SK-N-SH (cell line): ENCODE measurements around the gene FSD1. TPM values are rescaled to one million over a fixed set of nuclear protein-coding genes. Genes with fewer than 3 reads are reported as not detected.
A peak's percentile ranks its signal among the peaks of the same experiment; 100 is the strongest.

Source experiments
- CTCF ChIA-PET: fragments of 300-600, 350-600 bp; formaldehyde crosslinking; extraction: SDS; loops from one replicate; lab custom pipeline; 2021; lab: Yijun Ruan, JAX
- POLR2A ChIA-PET: fragments of 350-600 bp; sonication (Branson Sonifier 250); formaldehyde crosslinking; extraction: SDS; loops from one replicate; lab custom pipeline; 2020; ENCODE audit warnings: antibody characterized with exemption, inconsistent platforms; lab: Yijun Ruan, JAX
- DNase-seq: peaks from one replicate; pipeline ENCODE4 v3.0.0; 2012
- H2AFZ ChIP-seq: fragments of 200-600 bp; sonication (generic); 2 replicates; pipeline ENCODE4 v1.8.1; 2016; ENCODE audit warnings: antibody characterized with exemption, mild to moderate bottlenecking, low read depth
- H3F3A ChIP-seq: fragments of 200-600 bp; sonication (generic); replicated peaks from 2 replicates; pipeline ENCODE3; 2016; ENCODE audit warnings: antibody characterized with exemption, mild to moderate bottlenecking; ENCODE audit not compliant: insufficient read depth
- H3K27ac ChIP-seq, 2 experiments: fragments of 200-500 bp in 1 of 2; fragments of 200-600 bp in 1 of 2; sonication (Bioruptor generic) in 1 of 2; sonication (generic), shearing (Covaris generic) in 1 of 2; 2 replicates each; pipeline versions ENCODE4 v1.5.1 to v1.6.1; 2014 to 2016; ENCODE audit warnings: low read depth in 2 of 2, inconsistent platforms in 1 of 2, low read length in 1 of 2, mild to moderate bottlenecking in 1 of 2, mixed read lengths in 1 of 2
- H3K27me3 ChIP-seq: fragments of 200-600 bp; sonication (generic), shearing (Covaris generic); 2 replicates; pipeline ENCODE4 v1.6.1; 2016; ENCODE audit warnings: mixed run types; ENCODE audit not compliant: insufficient read depth
- H3K36me3 ChIP-seq, 2 experiments: fragments of 200-500 bp in 1 of 2; fragments of 200-600 bp in 1 of 2; sonication (Bioruptor generic) in 1 of 2; sonication (generic) in 1 of 2; replicated peaks in 1 of 2; 2 replicates each; pipeline versions ENCODE3 to v1.5.1; 2014 to 2016; ENCODE audit warnings: low read length in 1 of 2, mild to moderate bottlenecking in 1 of 2; ENCODE audit not compliant: insufficient read depth in 2 of 2, control insufficient read depth in 1 of 2
- H3K4me1 ChIP-seq, 2 experiments: fragments of 200-500 bp in 1 of 2; fragments of 200-600 bp in 1 of 2; sonication (Bioruptor generic) in 1 of 2; sonication (generic), shearing (Covaris generic) in 1 of 2; 2 replicates each; pipeline versions ENCODE4 v1.5.1 to v1.6.1; 2014 to 2016; ENCODE audit warnings: low read depth in 1 of 2, low read length in 1 of 2, mixed run types in 1 of 2; ENCODE audit not compliant: insufficient read depth in 2 of 2, control insufficient read depth in 1 of 2
- H3K4me2 ChIP-seq: fragments of 200-600 bp; sonication (generic), shearing (Covaris generic); 2 replicates; pipeline ENCODE4 v1.6.1; 2017; ENCODE audit warnings: mixed run types
- H3K4me3 ChIP-seq, 2 experiments: fragments of 200-500 bp in 1 of 2; fragments of 200-600 bp in 1 of 2; sonication (Bioruptor generic) in 1 of 2; sonication (generic), shearing (Covaris generic) in 1 of 2; 2 replicates each; pipeline versions ENCODE4 v1.5.1 to v1.8.1; 2014 to 2016; ENCODE audit warnings: low read depth in 2 of 2, inconsistent platforms in 1 of 2, low read length in 1 of 2, mild to moderate bottlenecking in 1 of 2, mixed read lengths in 1 of 2, moderate library complexity in 1 of 2
- H3K79me2 ChIP-seq: fragments of 200-600 bp; sonication (generic); 2 replicates; pipeline ENCODE4 v1.8.1; 2017; ENCODE audit warnings: mild to moderate bottlenecking; ENCODE audit not compliant: insufficient read depth
- H3K9ac ChIP-seq: fragments of 200-600 bp; sonication (generic); 2 replicates; pipeline ENCODE4 v1.6.1; 2017; ENCODE audit warnings: mixed run types
- H3K9me2 ChIP-seq: fragments of 200-600 bp; sonication (generic); 2 replicates; pipeline ENCODE4 v1.6.1; 2017; ENCODE audit warnings: mixed run types
- H3K9me3 ChIP-seq: fragments of 200-600 bp; sonication (generic); 2 replicates; pipeline ENCODE4 v1.6.1; 2017; ENCODE audit warnings: mixed run types, mild to moderate bottlenecking, moderate library complexity
- H4K20me1 ChIP-seq: fragments of 200-600 bp; sonication (generic); 2 replicates; pipeline ENCODE4 v1.6.1; 2017; ENCODE audit warnings: mild to moderate bottlenecking, mixed run types; ENCODE audit not compliant: insufficient read depth
- CTCF ChIP-seq: fragments of 200-600 bp; sonication (generic); IDR thresholded peaks from 2 replicates; pipeline ENCODE4 v1.6.1; 2017; ENCODE audit warnings: antibody characterized with exemption, mild to moderate bottlenecking, moderate library complexity
- ELF1 ChIP-seq: IDR thresholded peaks from 2 replicates; pipeline ENCODE4 v1.4.0; 2012
- EZH2phosphoT487 ChIP-seq: fragments of 200-600 bp; sonication (generic); IDR thresholded peaks from 2 replicates; pipeline ENCODE4 v1.6.1; 2017; ENCODE audit warnings: low read depth, mixed run types, mild to moderate bottlenecking, antibody characterized with exemption, moderate library complexity, borderline replicate concordance
- FOXM1 ChIP-seq: IDR thresholded peaks from 2 replicates; pipeline ENCODE4 v1.4.0; 2012; ENCODE audit warnings: low read depth, mild to moderate bottlenecking
- IRF3 ChIP-seq: fragments of 150-350 bp; IDR thresholded peaks from 2 replicates; pipeline ENCODE4 v1.6.1; 2016; ENCODE audit warnings: mild to moderate bottlenecking, low read depth, low read length
- MEF2A ChIP-seq: IDR thresholded peaks from 2 replicates; pipeline ENCODE4 v1.4.0; 2012; ENCODE audit warnings: low read depth, borderline replicate concordance
- NFIC ChIP-seq: IDR thresholded peaks from 2 replicates; pipeline ENCODE4 v1.4.0; 2012; ENCODE audit warnings: borderline replicate concordance
- NRF1 ChIP-seq: IDR thresholded peaks from 2 replicates; pipeline ENCODE4 v1.6.1; 2012; ENCODE audit warnings: low read depth, mild to moderate bottlenecking, low read length
- REST ChIP-seq: IDR thresholded peaks from 2 replicates; pipeline ENCODE4 v1.6.1; 2012; ENCODE audit warnings: mild to moderate bottlenecking, low read depth, low read length, moderate library complexity
- RXRA ChIP-seq: IDR thresholded peaks from 2 replicates; pipeline ENCODE4 v1.4.0; 2012; ENCODE audit warnings: low read depth, mild to moderate bottlenecking, borderline replicate concordance
- SIN3A ChIP-seq: IDR thresholded peaks from 2 replicates; pipeline ENCODE4 v1.6.1; 2012; ENCODE audit warnings: low read depth, mild to moderate bottlenecking, low read length, moderate library complexity, borderline replicate concordance
- TAF1 ChIP-seq: IDR thresholded peaks from 2 replicates; pipeline ENCODE4 v1.6.1; 2012; ENCODE audit warnings: low read depth, mild to moderate bottlenecking, low read length, moderate library complexity, borderline replicate concordance
- ZBTB33 ChIP-seq: IDR thresholded peaks from 2 replicates; pipeline ENCODE4 v1.4.0; 2012; ENCODE audit warnings: low read depth, borderline replicate concordance
- WGBS: methylation state at CpG from one replicate; pipeline ENCODE4 v1.1.6; 2017; ENCODE audit warnings: low lambda C conversion rate; 5-methylcytosine and 5-hydroxymethylcytosine counted together
- polyA plus RNA-seq, 3 experiments: library from polyadenylated mRNA; depleted of rRNA; stranded (reverse); fragments of >200 nt; gene quantifications; 2 replicates each; pipeline ENCODE4 v1.2.3, GENCODE V29; 2012

Gene FSD1
- polyA plus RNA-seq, 1 of the 3 experiments (the other 2 are of a cell fraction) = 49.0 TPM

- Histone ChIP-seq H3K4me2 (peak overlapping the region; percentile 84), H3K4me1 (peaks cover 0 to 11% of the 10 kb centered on the region in 2 experiments; a peak in 1 of 4 replicates), H3K79me2 (0 out of 2 replicates have a peak, but pooled peaks cover 5% of the 10 kb centered on the region), H2AFZ (peak overlapping the region; percentile 77), H4K20me1 (no peaks in the 10 kb centered on the region), H3K9me3 (no peaks in the 10 kb centered on the region), H3K9ac (peak overlapping the region; percentile 78), H3K27me3 (no peaks in the 10 kb centered on the region), H3K27ac (peak overlapping the region; percentile 69 to 91), H3K4me3 (peak overlapping the region; percentile 61 to 63), H3F3A (no peaks in the 10 kb centered on the region), H3K9me2 (no peaks in the 10 kb centered on the region), H3K36me3 (peaks cover 0 to 2% of the 10 kb centered on the region in 2 experiments)
- TF ChIP-seq CTCF (no peak), MEF2A (no peak), SIN3A (no peak), NRF1 (no peak), EZH2phosphoT487 (no peak), FOXM1 (no peak), RXRA (no peak), NFIC (no peak), ZBTB33 (no peak), TAF1 (no peak), ELF1 (no peak), IRF3 (no peak), REST (no peak)
- ChIA-PET POLR2A (interaction anchor here (0.8 to 3.6 kb wide), 17 partner anchors 9 to 107 kb away, joined by 3 to 32 read pairs (median 5); partner anchors contain the start of genes FSD1, SH3GL1, SHD and YJU2), CTCF (interaction anchor here (1.0 to 4.7 kb wide), 10 partner anchors 11 to 110 kb away, joined by 3 to 50 read pairs (median 4); partner anchors contain the start of gene SH3GL1)
- DNase-seq = no peak
- WGBS = 5% methylated on average over 10 of the region's 10 CpGs
Measured at GRCh38 chr19:4342314-4342614, 37.9 kb downstream of the FSD1 start.
